ENCODE results near the gene F5. TPM values are rescaled to one million over a fixed set of nuclear protein-coding genes. Genes with fewer than 3 reads are reported as not detected.

Gene F5
- total and polyA plus RNA-seq, 2 of the 13 experiments (the other 11 are each of a cell fraction or from before 2014, with no cell fraction given): 38.3 to 64.0 TPM

DNA sequence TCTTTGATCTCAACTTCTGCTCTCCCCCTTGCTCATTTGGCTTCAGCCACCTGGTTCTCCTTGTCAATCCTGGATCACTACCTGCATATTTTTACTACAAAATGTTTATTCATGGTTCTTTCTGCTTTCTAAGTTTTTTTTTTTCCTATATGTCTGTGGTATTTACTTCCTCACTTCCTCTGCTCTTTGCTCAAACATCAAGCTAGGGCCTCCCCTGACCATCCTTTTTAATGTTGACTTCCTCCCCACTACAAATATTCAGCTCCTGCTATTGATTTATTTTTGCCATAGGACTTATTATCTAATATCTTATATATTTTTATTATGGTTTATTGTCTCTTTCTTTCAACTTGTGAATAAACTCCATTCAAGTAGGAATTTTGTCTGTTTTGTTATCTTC lies 86.5 kb downstream of the F5 start:
- FAIRE-seq (no peak), DNase-seq (ENCODE audit: low spot score) (no peak), ATAC-seq (peak; percentile 53; the same call in 2 of the 3 replicates)
- Histone ChIP-seq H3K79me2 (ENCODE audit: insufficient read depth, low read length) (no peaks in the 10 kb centered on the region), H3K9ac (ENCODE audit: insufficient read depth, low read depth, low read length) (no peak overlapping the region), H3K27ac (ENCODE audit: extremely low read length, insufficient read depth, low read length) (no peak overlapping the region), H3K27me3 (ENCODE audit: control insufficient read depth in 1 of 2, insufficient read depth in 2 of 2, low read length in 2 of 2) (no peaks in the 10 kb centered on the region), H4K20me1 (ENCODE audit: insufficient read depth, low read length) (no peaks in the 10 kb centered on the region), H3K4me2 (ENCODE audit: low read depth, low read length) (no peak overlapping the region), H3K36me3 (replicated peaks in 1 of 2; ENCODE audit: control insufficient read depth in 1 of 2, insufficient read depth in 2 of 2, low read length in 2 of 2) (no peaks in the 10 kb centered on the region), H3K9me3 (ENCODE audit: low read length) (no peaks in the 10 kb centered on the region), H2AFZ (ENCODE audit: low read length) (no peak overlapping the region), H3K4me1 (ENCODE audit: insufficient read depth, low read length) (peaks cover 27% of the 10 kb centered on the region), H3K4me3 (replicated peaks in 1 of 3; ENCODE audit: insufficient read depth in 1 of 3, low read depth in 2 of 3, low read length in 3 of 3) (no peak overlapping the region)
- BruUV-seq (replicated peaks): no TSS peak
- TF ChIP-seq, protein P1, sequence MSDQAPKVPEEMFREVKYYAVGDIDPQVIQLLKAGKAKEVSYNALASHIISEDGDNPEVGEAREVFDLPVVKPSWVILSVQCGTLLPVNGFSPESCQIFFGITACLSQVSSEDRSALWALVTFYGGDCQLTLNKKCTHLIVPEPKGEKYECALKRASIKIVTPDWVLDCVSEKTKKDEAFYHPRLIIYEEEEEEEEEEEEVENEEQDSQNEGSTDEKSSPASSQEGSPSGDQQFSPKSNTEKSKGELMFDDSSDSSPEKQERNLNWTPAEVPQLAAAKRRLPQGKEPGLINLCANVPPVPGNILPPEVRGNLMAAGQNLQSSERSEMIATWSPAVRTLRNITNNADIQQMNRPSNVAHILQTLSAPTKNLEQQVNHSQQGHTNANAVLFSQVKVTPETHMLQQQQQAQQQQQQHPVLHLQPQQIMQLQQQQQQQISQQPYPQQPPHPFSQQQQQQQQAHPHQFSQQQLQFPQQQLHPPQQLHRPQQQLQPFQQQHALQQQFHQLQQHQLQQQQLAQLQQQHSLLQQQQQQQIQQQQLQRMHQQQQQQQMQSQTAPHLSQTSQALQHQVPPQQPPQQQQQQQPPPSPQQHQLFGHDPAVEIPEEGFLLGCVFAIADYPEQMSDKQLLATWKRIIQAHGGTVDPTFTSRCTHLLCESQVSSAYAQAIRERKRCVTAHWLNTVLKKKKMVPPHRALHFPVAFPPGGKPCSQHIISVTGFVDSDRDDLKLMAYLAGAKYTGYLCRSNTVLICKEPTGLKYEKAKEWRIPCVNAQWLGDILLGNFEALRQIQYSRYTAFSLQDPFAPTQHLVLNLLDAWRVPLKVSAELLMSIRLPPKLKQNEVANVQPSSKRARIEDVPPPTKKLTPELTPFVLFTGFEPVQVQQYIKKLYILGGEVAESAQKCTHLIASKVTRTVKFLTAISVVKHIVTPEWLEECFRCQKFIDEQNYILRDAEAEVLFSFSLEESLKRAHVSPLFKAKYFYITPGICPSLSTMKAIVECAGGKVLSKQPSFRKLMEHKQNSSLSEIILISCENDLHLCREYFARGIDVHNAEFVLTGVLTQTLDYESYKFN (CRISPR knock-in tag; conservative IDR thresholded peaks at IDR 0.05): peak; percentile 49; the same call in 1 of the 2 replicates
- no peak for TF ChIP-seq ZNF33A (CRISPR knock-in tag; IDR thresholded peaks at IDR 0.05; ENCODE audit: borderline replicate concordance)
- peak; percentile 62 for TF ChIP-seq BCL6 (CRISPR knock-in tag; IDR thresholded peaks at IDR 0.05)
- TF ChIP-seq ZNF160 (CRISPR knock-in tag; IDR thresholded peaks at IDR 0.05): no peak
- no peak for TF ChIP-seq ZNF616 (CRISPR knock-in tag; IDR thresholded peaks at IDR 0.05; ENCODE audit: low read depth)
- TF ChIP-seq NR2F2 (IDR thresholded peaks at IDR 0.05; ENCODE audit: borderline replicate concordance, low read depth): no peak
- TF ChIP-seq ETV5 (CRISPR knock-in tag; IDR thresholded peaks at IDR 0.05; ENCODE audit: borderline replicate concordance): peak; percentile 29; the same call in 1 of the 2 replicates
- TF ChIP-seq ZBTB7B (CRISPR knock-in tag; IDR thresholded peaks at IDR 0.05): no peak
- intact Hi-C loops (cut with micrococcal nuclease; ENCODE audit: unreplicated experiment): no loop called here
- ChIA-PET CTCF (ENCODE audit: low intra/inter-chr PET ratio, low total read pairs) (no interaction called here), POLR2A (no interaction called here)
- in situ Hi-C loops (cut with HindIII; ENCODE audit: extremely low pct_ligation_motif_present, low pct_unique_long_range_greater_than_20kb): no loop called here

All from HepG2 (cell line).